Thoracic aorta (tissue), 2 donors: ENCODE measurements around the gene GPLD1. TPM values are rescaled to one million over a fixed set of nuclear protein-coding genes. Genes with fewer than 3 reads are reported as not detected.

ENCODE experiments used
- ATAC-seq: fragments of 150-250 bp; one replicate; pipeline ENCODE4 v1.8.0; 2017; ENCODE audit warnings: low read depth; ENCODE audit not compliant: insufficient number of reproducible peaks, low FRiP score
- DNase-seq: peaks from one replicate; pipeline ENCODE4 v3.0.0-alpha.2; 2020; ENCODE audit warnings: low spot score
- H3K27ac ChIP-seq, 2 donors: fragments of 200-600 bp; sonication (generic); 1 replicate in 1 of 2; 2 replicates in 1 of 2; pipeline ENCODE4 v1.5.1; 2016; ENCODE audit warnings: mild to moderate bottlenecking in 2 of 2, moderate library complexity in 2 of 2
- H3K27me3 ChIP-seq: fragments of 200-600 bp; sonication (generic); replicated peaks from 2 replicates; pipeline ENCODE4 v1.6.0; 2016; ENCODE audit warnings: mild to moderate bottlenecking; ENCODE audit not compliant: insufficient read depth
- H3K36me3 ChIP-seq: fragments of 200-600 bp; sonication (generic); one replicate; pipeline ENCODE4 v1.5.1; 2016
- H3K4me1 ChIP-seq, 2 donors: fragments of 200-600 bp; sonication (generic); 1 replicate in 1 of 2; 2 replicates in 1 of 2; pipeline versions ENCODE4 v1.5.1 to v1.6.0; 2016; ENCODE audit warnings: low read depth in 2 of 2, mild to moderate bottlenecking in 1 of 2; ENCODE audit not compliant: control insufficient read depth in 1 of 2
- H3K4me3 ChIP-seq: fragments of 200-600 bp; sonication (generic); 2 replicates; pipeline ENCODE4 v1.5.1; 2016; ENCODE audit warnings: mild to moderate bottlenecking
- H3K9me3 ChIP-seq: fragments of 200-600 bp; sonication (generic); 2 replicates; pipeline ENCODE4 v1.5.1; 2016
- total RNA-seq, 2 donors: library from RNA; depleted of rRNA; stranded (reverse); fragments of >200 nt; gene quantifications; one replicate each; pipeline versions ENCODE4 v1.1.0 to v1.2.3, GENCODE V29; 2016
- TF ChIP-seq, protein P1 (sequence below): fragments of 200-600 bp; sonication (generic); IDR thresholded peaks from one replicate; pipeline ENCODE4 v1.5.1; 2019; ENCODE audit warnings: antibody characterized with exemption

Gene GPLD1
- total RNA-seq, 2 donors from 2014 or later: 22.3 to 30.3 TPM

DNA sequence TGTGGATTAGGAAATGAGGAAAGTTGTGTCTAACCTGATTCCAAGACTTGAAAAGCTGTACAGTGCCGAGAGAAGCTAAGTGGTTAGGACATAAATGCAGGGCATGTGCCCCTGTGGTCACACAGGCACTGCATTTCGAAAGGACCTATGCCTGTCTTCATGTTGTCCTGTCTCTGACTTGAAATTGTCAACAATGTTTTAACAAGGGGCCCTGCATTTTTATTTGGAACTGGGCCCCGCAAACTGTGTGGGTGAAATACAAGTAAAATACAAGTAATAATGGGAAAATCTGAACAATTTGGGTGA lies 47.8 kb downstream of the GPLD1 start:
- H3K27ac ChIP-seq: no peak overlapping the region
- H3K27me3 ChIP-seq: no peaks in the 10 kb centered on the region
- no peaks in the 10 kb centered on the region for H3K9me3 ChIP-seq
- ATAC-seq (no peak), DNase-seq (no peak)
- no peaks in the 10 kb centered on the region for H3K4me1 ChIP-seq
- H3K36me3 ChIP-seq: peaks cover 6% of the 10 kb centered on the region
- no peak overlapping the region for H3K4me3 ChIP-seq
- TF ChIP-seq, protein P1, sequence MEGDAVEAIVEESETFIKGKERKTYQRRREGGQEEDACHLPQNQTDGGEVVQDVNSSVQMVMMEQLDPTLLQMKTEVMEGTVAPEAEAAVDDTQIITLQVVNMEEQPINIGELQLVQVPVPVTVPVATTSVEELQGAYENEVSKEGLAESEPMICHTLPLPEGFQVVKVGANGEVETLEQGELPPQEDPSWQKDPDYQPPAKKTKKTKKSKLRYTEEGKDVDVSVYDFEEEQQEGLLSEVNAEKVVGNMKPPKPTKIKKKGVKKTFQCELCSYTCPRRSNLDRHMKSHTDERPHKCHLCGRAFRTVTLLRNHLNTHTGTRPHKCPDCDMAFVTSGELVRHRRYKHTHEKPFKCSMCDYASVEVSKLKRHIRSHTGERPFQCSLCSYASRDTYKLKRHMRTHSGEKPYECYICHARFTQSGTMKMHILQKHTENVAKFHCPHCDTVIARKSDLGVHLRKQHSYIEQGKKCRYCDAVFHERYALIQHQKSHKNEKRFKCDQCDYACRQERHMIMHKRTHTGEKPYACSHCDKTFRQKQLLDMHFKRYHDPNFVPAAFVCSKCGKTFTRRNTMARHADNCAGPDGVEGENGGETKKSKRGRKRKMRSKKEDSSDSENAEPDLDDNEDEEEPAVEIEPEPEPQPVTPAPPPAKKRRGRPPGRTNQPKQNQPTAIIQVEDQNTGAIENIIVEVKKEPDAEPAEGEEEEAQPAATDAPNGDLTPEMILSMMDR: no peak

GRCh38 chr6:24440897-24441598 lies 48.3 kb downstream of the GPLD1 start:
- H3K27me3 ChIP-seq: no peaks in the 10 kb centered on the region
- ATAC-seq (no peak), DNase-seq (no peak)
- H3K4me1 ChIP-seq: no peaks in the 10 kb centered on the region
- peaks cover 6% of the 10 kb centered on the region for H3K36me3 ChIP-seq
- H3K4me3 ChIP-seq: no peak overlapping the region
- H3K27ac ChIP-seq: no peak overlapping the region
- no peaks in the 10 kb centered on the region for H3K9me3 ChIP-seq
- TF ChIP-seq, protein P1: no peak

DNA sequence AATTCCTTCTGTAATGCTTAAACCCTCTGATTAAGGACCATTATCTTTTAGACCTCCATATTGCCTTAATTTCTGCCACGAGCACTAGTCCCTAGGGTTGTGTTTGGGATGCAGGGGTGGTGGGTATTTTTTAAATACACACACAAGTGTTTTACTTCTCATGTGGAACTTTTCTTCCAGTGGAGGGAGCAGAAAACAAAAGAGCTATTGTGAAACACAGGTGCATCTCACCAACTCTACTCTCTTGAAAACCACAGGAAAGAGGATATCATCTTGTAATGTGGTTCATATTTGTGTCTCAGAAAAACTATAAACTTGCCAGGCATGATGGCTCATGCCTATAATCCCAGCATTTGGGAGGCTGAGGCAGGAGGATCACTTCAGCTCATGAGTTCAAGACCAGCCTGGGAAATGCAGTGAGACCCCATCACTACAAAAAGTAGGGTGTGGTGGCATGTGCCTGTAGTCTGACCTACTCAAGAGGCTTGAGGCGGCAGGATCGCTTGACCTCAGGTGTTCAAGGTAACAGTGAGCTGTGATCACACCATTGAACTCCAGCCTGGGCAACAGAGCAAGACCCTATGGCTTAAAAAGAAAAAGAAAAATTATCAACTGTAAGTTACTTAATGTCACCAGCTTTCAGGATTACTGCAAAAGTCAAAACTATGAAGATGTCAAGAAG lies 49.4 kb downstream of the GPLD1 start:
- no peaks in the 10 kb centered on the region for H3K9me3 ChIP-seq
- ATAC-seq (no peak), DNase-seq (no peak)
- no peaks in the 10 kb centered on the region for H3K27me3 ChIP-seq
- no peak overlapping the region for H3K4me3 ChIP-seq
- no peaks in the 10 kb centered on the region for H3K4me1 ChIP-seq
- H3K27ac ChIP-seq: no peak overlapping the region
- H3K36me3 ChIP-seq: peaks cover 5% of the 10 kb centered on the region
- TF ChIP-seq, protein P1: no peak

DNA sequence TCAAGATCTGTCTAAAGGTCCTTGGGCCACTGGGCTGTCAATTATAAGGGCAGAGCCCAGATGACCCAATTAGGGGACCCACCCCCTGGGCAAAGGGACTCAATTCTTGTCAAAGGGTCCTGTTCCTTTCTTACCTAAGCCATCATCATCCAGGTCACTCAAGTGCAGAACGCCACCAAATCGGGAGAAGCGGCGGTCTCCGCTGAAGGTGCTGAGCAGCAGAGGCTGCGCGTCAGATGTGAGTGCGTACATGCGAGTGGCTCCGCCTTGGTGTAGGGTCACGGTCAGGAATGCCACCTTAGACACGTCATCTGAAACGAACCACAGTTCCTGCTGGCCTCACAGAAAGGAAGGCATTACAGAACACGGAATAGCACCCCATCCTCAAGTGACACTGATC lies 52.4 kb downstream of the GPLD1 start:
- TF ChIP-seq, protein P1: no peak
- Histone ChIP-seq H3K4me1 (no peaks in the 10 kb centered on the region), H3K27ac (no peak overlapping the region), H3K27me3 (no peaks in the 10 kb centered on the region), H3K36me3 (peaks cover 5% of the 10 kb centered on the region), H3K9me3 (no peaks in the 10 kb centered on the region), H3K4me3 (no peak overlapping the region)
- no peak for DNase-seq
- no peak for ATAC-seq

DNA sequence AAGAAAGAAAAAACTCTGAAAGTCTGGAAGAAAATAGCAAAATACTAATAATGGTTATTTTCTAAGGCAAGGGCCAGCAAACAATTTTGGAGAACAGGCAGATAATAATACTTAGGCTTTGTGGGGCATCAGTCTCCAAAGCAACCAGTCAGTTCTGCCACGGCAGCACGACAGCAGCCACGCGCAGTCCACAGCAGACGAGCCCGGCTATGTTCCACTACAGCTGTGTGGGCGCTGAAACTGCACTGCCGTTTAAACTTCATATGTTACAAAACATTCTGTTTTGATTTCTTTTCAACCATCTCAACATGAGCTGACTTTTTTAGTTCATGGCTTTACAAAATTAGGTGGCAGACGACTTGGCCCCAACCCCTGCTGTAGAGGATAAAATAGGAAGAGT lies 56.8 kb downstream of the GPLD1 start:
- Histone ChIP-seq H3K9me3 (no peaks in the 10 kb centered on the region), H3K36me3 (peaks cover 5% of the 10 kb centered on the region), H3K4me3 (no peak overlapping the region), H3K4me1 (no peaks in the 10 kb centered on the region), H3K27me3 (no peaks in the 10 kb centered on the region), H3K27ac (no peak overlapping the region)
- DNase-seq (no peak), ATAC-seq (no peak)
- TF ChIP-seq, protein P1: no peak
